NCI-H82 (cell line): ENCODE results near the gene RTKN2.
"Not testable (repeated sequence)": the region's sequence is repeated elsewhere in the genome, so short reads cannot be mapped to it uniquely, and the experiment has no call there.

ENCODE experiments used
- DNase-seq: peaks from one replicate; lab custom pipeline; 2025; lab: John Stamatoyannopoulos, UW

The RTKN2 gene

DNA sequence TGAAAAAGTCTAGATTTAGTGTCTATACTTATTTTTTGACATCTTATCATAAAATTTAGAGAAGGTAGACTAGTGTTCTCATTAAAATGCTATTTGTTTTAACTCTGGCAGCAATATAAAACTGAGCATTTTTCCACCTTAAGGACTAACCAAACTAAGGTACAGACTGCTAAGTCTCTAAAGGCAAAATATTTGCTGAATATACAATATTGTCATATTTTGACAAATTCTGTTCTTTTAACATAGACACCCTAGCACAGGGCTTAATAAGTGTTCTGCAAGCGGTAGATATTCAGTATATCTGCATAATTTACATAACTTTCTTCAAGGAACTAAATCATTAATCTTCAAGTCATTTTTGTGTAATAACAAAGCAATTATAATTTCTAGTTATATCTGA, 8.6 kb downstream of the RTKN2 start:
- DNase-seq, result no peak

DNA sequence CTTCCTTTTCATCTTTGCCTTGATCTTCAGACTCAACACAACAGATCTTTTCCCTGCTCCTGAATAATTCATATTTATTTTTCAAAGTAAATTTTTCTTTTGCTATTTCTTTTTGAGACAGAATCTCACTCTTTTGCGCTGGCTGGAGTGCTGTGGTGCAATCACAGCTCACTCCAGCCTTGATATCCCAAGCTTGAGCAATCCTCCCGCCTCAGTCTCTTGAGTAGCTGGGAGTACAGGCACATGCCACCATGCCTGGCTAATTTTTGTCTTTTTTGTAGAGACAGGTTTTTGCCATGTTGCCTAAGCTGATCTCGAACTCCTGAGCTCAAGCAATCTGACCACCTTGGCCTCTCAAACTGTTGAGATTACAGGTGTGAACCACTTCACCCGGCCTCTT, 9.2 kb downstream of the RTKN2 start:
- no peak for DNase-seq

DNA sequence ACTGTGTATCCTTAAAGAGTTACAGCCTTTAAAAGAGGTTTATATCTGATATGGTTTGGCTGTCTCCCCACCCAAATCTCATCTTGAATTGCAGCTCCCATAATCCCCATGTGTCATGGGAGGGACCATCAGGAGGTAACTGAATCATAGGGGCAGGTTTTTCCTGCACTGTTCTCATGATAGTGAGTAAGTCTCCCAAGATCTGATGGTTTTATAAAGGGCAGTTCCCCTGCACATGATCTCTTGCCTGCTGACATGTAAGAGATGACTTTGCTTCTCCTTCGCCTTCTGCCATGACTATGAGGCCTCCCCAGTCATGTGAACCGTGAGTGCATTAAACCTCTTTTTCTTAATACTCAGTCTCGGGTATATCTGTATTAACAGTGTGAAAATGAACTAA, 9.7 kb downstream of the RTKN2 start:
- DNase-seq, result no peak

DNA sequence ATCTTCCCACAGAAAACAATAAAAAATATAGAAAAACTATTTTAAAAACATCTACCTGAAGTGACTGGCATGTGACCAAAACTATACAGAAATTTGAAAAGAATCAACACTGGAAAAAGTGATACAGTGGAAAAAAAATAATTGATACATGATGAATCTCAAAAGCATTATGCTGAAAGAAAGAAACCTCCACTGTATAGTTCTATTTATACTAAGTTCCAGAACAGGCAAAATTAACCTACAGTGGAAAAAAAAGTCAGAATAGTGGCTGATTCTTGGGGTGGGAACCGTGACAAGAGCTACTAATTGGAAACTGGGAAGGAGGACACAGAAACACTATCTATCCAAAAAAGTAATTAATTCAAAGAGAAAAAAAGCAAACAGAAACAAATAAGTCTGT, 14.9 kb downstream of the RTKN2 start:
- no peak for DNase-seq

DNA sequence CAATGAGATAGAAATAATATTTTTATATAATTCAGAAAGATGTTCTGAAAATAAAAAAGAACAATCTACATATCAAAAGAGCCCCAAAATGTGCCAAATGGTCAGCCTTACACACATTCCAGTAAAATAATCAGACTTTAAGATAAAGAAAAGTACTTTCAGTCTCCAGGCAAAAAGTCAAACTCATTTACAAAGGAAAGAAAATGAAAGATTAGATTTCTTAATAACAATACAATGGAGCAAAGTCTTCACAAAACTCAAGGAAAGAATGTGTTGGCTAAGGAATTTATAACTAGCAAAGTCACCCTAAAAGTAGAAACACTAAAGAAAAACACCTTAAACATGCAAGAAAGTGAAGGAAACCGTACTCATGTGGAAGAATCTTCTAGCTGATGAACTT, 16.6 kb downstream of the RTKN2 start:
- DNase-seq, result no peak

DNA sequence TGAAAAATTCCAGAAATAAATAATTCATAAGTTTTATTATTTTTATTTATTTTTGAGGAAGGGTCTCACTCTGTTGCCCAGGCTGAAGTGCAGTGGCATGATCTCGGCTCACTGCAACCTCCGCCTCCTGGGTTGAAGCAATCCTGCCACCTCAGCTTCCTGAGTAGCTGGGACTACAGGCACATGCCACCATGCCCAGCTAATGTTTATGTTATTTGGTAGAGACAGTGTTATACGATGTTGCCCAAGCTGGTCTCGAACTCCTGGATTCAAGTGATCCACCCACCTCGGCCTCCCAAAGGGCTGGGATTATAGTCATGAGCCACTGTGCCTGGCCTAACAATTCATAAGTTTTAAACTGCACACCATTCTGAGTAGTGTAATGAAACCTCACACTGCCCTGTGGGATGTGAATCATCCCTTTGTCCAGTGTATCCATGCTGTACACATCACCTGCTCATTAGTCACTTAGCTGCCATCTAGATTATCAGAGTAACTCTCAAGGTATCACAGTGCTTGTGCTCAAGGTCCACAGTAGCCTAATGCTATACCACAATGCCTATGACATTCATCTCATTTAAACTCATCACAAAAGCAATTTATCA, 17.9 kb downstream of the RTKN2 start:
- DNase-seq, result no peak

DNA sequence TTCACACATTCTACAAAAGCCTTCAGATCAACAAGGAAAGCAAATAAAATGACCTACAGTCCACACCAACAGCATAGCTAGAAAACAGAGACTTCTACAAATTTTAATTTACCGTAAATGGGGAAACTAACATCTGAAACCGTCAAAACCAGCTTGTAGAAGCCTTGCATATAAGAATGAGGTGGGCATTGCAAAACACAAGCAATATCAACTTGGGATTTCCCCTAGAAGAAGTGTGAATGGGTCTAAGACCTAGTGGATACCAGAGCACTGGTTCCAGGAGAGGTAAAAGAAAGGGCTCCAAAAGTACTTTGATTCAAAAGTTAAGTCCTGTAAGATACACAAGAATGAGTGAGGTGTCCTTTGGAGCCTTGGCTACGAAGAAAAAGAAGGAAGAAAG, 18.7 kb downstream of the RTKN2 start:
- DNase-seq, result no peak

DNA sequence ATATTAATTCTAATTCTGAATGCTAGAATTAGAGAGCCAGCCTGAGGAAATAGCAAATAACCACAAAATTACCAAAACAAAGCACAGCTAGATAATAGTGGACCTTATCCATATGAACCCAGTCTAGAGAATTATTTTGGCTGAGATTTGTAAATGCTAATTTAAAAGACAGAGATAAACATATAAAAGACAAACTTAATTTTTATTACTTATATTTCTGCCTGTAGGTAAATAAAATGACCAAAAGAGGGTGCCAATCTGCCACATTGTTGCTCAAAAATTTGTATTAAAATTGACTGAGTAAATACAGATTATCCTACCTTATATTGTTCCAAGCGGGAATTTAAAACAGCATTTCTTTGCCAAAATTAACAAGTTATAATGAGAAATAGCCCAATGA, 20.2 kb downstream of the RTKN2 start:
- DNase-seq, result no peak

DNA sequence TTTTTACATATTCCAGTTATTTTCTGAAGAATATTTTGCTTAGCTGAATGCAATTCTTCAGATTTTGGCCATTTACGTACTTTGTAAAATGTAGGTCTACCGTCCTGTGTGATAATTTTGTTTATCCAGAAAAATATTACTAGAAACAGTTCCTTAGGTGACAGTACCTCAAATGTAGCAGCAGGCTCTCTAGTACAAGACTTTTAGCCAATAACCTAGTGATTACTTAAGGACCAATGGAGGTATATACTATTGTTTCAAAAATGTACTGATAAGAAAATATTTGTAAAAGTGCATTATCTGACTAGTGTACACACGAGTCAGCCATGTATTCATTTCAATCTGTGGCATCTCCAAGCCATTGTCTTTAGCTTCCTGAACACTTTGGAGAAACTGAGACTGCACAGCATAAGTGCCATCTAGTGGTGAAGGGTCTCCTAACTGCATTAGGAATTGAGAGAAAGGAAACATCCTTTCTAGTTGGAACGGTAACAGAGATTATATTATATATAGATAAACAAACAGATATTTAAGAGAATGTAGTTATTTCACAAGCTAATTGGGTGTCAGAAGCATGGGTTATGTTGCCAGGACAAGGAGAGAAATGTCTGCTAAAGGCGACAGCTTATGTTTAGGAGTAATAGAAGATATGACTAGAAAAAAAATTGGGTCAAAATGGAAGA, 23.7 kb downstream of the RTKN2 start:
- DNase-seq, result peak; percentile 60

DNA sequence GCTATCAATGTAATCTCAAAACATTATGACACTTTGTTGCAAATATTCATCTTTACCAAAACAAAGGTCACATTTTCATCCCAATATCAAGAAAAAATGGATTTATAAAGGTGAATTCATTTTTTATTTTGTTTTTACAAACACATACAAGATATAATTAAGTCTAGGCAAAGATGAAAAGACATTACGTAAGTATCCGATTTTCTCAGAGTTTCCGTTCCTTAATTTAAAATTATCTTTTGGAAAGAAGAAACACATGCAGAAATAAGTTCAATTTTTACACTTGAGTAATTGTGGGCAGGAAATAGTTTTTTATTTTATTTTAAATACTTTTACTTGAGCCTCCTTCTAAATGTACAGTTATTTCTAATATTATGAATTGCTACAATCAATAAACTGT, 24.6 kb downstream of the RTKN2 start:
- no peak for DNase-seq

DNA sequence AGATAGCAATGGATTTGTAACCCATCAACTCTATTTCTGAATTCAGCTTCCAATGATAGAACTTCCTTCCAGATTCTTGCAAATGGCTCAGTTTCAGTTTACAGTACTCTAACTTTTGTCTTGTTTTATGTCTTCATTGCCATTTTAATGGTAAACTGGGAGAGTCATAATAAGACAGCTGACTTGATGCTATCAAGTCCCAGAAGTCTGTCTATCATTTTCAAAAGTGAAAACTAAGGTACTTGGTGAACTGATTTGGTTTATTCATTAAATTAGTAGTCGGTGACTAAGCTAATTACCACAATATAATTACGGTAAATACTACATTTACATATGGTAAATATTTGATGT, 25.0 kb downstream of the RTKN2 start:
- no peak for DNase-seq

DNA sequence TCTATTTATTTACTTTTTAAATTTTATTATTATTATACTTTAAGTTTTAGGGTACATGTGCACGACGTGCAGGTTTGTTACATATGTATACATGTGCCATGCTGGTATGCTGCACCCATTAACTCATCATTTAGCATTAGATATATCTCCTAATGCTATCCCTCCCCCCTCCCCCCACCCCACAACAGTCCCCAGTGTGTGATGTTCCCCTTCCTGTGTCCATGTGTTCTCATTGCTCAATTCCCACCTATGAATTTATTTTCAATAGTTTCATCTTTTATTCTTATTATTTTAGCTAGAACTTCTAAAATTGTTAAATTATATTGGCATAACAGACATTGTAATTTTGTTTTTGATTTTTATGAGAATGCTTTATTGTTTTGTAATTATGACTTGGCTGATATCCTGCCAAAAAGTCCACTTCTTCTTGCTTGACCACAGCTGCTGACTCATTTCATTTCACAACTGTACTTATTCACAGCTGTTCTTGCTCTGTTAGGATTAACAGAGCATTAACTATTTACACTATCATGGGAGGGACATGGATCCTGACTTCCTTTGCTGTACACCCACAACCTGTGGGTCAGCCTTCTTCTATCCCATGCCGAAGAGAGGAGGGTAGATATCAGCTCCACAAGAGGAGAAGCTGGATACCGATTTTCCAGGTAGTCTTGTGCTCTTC, 25.5 kb downstream of the RTKN2 start:
- not testable (repeated sequence) for DNase-seq

DNA sequence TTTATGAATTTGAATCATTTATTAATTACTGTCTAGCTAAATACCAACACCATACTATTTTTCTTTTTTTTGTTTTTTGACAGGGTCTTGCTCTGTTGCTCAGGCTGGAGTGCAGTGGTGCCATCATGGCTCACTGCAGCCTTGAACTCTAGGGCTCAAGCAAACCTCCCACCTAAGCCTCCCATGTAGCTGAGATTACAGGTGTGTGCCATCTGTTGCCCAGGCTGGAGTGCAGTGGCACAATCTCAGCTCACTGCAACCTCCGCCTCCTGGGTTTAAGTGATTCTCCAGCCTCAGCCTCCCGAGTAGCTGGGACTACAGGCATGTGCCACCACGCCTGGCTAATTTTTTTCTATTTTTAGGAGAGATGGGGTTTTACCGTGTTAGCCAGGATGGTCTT, 27.1 kb downstream of the RTKN2 start:
- not testable (repeated sequence) for DNase-seq

DNA sequence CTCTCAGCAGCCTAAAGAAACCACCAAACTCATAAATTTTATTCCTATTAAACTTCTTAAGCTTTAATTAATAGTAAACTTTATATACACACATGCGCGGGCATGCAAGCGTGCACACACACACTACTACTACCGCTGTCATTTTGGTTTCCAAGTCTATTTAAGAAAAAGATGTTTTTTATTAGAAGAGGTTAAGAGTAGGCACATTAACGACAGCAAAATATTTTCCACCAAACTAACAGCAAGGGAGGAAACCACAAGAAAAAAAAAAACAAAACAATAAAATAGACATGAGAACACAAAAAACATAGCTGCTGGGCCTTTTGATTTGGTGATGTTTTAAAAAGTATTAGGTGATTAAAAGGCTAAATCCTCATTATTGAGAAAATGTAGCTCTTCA, 28.6 kb downstream of the RTKN2 start:
- DNase-seq, result no peak

DNA sequence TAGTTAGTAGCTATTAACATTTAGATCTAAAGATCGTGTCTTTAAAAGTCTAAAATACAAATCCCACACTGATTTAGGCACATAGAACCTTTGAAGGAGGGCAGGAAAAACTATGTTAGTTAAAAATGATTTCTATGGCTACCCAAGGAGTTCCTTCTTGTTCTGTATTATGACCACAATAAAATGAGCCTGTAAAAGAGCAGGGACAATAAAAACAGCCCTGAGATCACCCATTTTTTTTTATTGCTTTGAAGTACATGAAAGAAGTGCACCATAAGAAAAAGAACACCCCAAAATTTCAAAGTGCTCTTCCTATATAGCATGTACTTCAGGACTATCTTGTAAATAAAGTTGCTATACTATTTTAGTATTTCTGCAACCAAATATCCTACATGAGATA, 29.8 kb downstream of the RTKN2 start:
- DNase-seq, result no peak

DNA sequence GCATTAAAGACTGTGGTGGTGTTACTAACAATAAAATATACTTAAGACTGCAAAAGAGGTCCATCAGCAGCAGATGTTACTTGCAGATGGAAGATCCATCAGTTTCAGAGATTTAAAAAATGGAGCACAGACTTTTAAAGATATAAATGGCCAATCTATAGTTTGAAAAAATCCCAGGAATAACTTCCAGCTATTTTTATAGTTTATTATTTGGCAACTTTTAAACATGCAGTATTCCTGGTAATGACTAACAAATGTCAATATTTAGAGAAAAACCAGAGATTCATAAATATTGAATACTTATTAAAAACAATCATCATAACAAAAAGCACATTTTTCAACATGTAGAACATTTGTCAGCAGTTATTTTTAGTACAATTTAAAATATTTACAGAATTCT, 30.7 kb downstream of the RTKN2 start:
- DNase-seq, result no peak

DNA sequence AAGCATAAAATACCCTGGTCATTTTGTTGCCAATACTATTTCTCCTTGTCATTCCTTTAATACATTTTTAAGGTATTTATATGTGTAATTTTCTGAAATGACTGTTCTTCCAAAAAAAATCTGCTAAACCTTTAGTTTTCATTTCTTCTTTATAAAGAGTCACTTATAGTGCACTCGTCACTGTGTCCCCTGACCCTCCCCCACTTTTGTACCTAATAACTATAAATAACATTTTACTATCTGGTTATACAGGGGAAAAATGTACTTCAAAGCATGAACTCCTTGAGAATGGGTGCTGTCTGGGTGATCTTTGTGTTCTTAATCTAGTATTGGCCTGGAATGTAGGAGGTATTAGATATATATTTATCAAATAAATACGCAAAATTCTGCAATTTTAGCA, 31.1 kb downstream of the RTKN2 start:
- no peak for DNase-seq

DNA sequence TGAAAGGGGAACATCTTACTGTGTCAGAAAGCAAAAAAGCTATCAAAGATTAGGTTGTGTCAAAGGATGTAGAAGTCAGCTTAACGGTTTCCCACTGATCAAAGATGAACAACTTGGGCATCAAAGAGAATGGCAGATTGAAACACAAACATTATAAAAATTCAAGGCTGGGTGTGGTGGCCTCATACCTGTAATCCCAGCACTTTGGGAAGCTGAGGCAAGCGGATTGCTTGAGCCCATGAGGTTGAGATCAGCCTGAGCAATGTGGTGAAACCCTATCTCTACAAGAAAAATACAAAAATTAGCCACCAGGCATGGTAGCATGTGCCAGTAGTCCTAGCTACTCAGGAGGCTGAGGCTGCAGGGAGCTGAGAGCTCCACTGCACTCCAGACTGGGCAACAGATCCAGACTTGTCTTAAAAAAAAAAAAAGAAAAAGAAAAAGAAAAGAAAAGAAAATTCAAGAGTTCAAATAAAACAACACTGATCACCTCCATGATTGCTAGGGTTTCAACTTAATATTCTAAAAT, 34.5 kb downstream of the RTKN2 start:
- DNase-seq, result no peak

DNA sequence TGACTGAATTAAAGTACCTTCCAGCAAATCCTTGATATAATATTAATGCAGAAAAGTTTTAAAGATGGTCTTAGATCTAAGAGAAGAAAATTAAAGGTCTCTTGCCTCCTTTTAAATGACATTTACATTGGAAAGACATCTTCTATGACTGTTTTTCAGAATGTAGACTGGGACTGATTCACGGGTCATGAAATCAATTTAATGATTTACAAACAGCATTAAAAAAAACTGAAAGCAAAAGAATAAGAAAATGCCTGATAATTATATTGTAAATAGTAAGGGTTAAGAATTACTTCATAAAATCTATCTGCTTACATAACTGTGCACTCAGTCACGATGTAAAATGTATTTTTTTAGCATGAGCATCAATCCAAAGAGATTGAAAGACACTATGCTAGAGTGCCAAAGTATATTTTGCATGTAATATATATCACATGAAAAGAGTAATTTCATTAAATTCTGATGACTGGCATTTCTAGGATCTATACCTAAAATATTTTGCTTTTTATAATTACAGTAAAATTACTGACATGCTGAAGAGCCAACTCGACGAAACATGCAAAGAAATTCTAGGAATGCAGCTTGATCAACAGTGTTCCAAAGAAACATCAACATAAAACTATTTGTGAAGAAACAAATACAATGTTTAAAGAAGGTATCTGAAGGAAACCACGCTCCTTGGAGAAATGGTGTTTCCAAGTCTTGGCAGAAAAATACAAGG, 35.1 kb downstream of the RTKN2 start:
- no peak for DNase-seq

DNA sequence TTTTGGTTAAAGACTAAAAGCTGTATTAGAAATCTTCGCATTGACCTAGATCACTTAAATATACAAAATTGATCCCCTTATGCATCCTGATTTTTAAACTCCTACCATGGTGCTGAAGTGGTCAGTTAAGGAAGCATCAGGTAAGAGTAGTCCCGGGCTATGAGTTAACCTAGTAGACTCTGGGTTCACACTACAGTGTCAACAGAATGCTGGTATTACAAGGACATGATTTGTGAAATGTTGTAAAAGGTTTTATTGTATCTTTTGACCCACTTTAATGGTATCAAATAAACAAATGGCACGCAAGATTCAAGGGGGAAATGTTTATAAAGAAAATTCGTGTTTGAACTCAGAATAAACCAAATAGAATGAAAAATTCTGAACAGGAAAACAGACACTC, 36.8 kb downstream of the RTKN2 start:
- DNase-seq, result no peak

DNA sequence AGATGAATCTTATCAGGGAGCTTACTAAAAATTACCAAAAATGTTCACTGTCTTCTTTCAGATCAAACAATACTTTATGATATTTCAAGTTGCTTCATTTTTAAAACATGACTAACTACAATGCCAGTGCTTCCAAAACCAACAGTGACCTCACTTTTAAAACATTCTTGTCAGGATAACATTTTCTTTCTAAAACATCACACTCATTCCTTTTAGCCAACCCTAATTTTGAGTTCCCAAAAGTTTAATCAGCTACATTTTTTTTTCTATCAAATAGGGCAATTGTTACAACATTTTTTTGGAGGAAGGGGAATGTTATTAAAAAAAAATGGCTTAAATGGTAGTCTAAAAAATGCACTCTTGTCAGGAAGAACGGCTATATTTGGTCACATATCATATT, 37.3 kb downstream of the RTKN2 start:
- no peak for DNase-seq

DNA sequence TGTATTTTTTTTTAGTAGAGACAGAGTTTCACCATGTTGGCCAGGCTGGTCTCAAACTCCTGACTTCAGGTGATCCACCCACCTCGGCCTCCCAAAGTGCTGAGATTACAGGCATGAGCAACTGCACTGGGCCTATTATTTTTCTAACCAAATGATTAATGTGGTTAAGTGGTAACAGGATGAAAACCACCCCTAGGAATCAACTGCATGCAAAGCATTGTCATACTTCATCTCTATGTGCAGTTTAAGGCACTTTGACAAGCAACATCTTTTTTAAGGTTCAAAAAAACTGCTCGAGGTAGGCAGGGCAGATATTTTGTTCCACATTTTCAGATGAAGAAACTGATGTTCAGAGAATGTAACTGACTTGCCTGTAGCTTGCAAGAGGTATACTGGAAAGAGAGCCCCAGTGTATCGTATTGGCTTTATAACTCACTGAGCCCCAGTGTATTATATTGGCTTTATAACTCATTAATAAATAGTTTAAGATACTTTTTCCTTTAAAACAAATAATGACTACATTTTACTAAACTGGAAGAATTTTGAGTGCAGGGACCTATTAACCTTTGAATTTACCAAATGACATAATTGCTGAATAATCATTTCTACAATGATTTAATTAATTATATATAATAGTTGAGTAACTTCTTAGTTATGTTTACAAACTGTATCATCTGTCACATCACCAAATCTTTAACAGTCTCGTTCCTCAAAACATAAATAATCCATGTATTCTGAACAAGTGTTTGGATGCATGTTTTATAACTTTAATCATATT, 38.1 kb downstream of the RTKN2 start:
- no peak for DNase-seq
